ENCODE results near the gene SLC5A9.

SLC5A9 gene

DNA sequence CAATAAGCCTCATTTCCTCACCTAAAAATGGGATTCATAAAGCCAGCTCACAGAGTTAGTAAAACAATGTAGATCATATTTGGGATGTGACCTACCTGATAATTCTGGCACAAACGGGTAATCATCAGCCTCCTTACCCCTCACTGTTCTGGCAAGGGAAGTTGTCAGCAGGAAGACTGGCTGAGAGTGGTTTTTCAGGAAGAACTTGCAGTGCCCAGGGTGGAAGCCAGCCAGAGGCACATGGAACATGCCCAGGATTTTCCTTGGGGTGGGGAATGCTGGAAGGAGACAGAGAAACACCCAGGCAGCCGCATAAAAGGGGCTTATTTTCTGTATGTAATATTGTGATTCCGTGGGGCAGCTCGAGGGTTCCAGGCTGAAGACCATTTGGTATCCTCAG is 7.7 kb upstream of the SLC5A9 start:
- DNase-seq = no peak

DNA sequence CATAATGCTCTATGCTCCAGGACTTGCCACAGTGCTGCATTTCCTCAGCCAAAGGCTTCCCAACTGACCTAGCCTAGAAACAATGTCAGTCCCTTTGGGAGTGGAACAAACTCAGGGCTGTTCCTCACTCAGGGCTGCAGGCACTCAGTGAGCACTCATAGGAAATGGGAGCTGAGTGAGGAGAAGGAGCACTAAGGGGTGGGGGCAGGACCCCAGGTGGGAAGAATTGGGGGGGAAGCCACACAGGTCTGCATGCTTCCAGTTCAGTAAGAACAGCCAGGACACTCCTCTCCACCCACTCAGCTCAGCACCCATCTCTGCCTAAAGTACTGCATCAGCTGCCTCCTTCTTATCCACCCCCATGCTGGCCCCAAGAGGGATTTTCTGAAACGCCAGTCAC is 7.3 kb upstream of the SLC5A9 start:
- no peak for DNase-seq

GRCh38 chr1:48215889-48216288 is 6.6 kb upstream of the SLC5A9 start:
- DNase-seq = no peak

DNA sequence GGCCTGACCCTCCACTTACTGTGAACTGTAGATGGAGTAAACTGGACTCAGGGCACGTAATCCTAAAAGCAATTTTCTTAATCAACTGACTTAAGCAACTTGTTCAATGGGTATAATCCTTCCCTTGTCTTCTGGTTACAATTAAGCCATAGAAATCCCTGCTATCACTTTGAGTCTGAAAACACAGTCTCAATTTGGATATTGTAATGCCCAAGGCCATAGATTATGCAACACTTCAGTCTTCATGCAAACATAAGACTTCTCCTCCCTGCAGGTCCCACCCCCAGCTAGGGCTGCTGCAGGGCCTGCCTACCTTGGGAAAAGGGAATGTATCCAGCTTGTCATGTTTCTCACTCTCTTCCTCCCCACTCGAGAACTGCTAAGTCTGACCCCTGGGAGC is 6.2 kb upstream of the SLC5A9 start:
- DNase-seq = no peak

- DNase-seq = no peak
These were observed 5.6 kb upstream of the SLC5A9 start for GRCh38 chr1:48216941-48217340.

DNA sequence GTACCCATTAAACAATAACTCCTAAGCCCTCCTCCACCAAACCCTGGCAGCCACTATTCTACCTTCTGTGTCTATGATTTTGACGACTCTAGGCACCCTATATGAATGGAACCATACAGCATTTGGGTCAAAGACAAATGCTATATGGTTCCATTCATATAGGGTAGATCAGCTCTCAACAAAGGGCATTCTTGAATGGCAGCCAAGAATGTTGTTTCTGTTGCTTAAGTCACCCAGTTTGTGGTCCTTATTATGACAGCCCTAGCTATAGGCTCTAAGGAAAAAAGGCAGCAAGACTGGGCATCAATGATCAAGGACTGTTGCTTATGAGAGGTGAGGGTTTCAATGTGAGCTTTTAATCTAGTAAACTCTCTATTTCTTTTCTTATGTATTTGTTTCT is 4.7 kb upstream of the SLC5A9 start:
- DNase-seq = no peak

- no peak for DNase-seq
These were observed 2.7 kb upstream of the SLC5A9 start for GRCh38 chr1:48219803-48220202.

DNA sequence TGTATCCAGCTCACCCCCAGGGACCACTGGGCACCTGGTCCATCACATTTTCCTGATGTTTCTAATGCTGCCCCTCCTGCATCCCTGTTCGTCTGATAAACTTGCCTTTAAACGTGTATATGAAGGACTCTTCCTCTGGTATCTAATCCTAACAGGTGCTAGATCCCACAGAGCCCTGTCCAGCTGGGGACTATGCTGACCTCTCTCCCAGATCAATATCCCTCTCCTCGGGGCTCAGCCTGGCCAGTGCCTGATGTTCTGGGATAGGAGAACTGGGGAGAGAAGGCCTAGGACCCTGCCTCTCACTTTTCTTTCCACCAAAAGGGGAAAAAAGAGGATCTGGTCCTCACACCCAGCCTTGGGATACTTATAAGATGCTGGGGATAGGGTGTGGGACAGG is 1.4 kb upstream of the SLC5A9 start:
- no peak for DNase-seq

- DNase-seq = no peak
These were observed 859 bp upstream of the SLC5A9 start for GRCh38 chr1:48221657-48222056.

GRCh38 chr1:48223366-48224240 is 1.1 kb downstream of the SLC5A9 start:
- no peak for DNase-seq

DNA sequence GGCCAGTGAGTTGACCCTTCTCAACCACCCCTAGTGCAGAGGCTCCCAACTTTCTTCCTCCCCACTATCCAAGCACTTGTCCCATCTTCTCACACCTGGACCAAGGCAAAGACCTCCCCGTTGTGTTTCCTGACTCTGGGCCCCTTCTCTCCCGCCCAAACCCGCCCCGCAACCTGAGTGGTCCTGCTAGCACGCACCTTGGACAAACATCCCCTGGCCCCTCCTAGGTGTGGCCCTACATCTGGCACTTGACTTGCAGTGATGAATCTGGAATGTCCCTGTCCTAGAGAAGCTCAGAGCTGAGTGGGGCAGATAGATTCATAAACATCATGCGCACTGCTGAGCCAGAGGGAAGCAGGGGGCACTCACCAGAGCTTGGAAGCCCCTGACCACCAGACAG is 2.3 kb downstream of the SLC5A9 start:
- no peak for DNase-seq

DNA sequence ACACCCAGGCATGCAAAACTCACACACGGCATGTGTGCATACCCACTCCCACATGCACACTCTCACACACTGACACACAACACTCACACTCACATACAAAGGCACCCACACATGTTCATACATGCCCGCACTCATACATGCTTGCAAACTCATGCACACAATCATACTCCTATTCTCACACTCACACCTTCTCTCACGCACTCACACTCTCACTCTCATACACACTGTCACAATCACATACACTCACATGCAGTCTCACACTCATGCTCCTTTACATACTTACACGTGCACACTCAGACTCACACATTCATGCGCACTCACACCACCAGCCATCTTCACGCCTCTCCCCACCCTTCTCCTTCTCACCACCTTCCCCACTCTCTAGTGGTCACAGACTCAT is 3.1 kb downstream of the SLC5A9 start:
- no peak for DNase-seq

DNA sequence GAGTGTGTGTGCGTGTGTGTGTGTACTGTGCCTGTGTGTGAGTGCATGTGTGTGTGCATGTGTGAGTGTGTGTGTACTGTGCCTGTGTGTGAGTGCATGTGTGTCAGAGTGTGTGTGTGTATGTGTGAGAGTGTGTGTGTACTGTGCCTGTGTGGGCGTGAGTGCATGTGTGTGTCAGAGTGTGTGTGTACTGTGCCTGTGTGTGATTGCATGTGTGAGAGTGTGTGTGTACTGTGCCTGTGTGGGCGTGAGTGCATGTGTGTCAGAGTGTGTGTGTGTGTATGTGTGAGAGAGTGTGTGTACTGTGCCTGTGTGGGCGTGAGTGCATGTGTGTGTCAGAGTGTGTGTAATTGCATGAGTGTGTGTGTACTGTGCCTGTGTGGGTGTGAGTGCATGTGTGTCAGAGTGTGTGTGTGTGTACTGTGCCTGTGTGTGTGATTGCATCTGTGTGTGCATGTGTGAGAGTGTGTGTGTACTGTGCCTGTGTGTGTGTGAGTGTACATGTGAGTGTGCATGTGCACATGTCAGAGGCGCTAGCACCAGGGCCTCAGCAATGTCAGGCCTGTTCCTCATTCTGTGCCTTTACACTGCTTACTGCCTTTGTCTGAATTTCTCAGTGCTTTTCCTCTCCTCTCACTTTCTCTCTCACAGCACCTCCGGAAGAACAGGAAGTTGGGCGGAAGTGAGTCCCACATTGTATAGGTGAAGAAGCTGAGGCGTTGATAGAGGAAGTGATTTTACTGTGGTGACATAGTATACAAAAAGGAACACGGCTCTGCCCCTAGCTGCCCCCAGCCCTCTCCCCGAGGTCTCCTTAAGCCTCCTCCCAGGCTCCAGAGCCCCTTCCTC is 4.9 kb downstream of the SLC5A9 start:
- no peak for DNase-seq

DNA sequence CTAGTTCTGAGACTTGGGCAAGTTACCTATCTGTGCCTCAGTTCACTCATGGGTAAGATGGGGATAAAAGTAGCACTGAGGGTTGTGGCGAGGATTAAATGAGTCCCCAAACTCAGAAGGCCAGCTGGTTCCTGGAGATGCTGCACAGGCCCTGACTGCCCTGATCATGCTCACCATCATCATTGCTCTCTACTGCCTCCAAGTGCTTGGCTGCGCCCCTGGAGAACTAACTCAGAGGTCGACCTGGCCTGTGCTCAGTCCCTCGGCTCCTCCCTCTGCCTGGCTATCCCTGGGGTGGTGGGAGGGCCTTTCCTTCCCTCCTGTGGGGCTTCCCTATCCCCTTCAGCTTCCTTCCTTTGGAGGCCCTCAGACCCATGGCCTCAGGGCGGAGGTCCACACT is 5.6 kb downstream of the SLC5A9 start:
- peak in 1 of 2 experiments; percentile 50 for DNase-seq

GRCh38 chr1:48229317-48229716 is 6.8 kb downstream of the SLC5A9 start:
- DNase-seq = no peak

- no peak for DNase-seq
These were observed 7.7 kb downstream of the SLC5A9 start for GRCh38 chr1:48230236-48230635.

DNA sequence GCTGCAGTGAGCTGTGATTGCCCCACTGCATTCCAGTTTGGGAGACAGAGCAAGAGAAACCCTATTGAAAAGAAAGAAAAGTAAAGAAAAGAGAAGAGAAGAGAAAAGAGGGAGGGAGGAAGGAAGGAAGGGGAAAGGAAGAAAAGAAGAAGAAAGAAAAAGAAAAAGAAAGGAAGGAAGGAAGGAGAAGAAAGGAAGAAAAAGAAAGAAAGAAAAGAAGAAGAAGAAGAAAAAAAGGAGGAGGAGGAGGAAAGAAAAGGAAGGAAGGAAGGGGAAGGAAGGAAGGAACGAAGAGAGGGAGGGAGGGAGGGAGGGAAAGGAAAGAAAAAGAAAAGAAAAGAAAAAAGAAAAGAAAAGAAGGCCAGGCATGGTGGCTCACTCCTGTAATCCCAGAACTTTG is 10.2 kb downstream of the SLC5A9 start:
- DNase-seq = no peak

DNA sequence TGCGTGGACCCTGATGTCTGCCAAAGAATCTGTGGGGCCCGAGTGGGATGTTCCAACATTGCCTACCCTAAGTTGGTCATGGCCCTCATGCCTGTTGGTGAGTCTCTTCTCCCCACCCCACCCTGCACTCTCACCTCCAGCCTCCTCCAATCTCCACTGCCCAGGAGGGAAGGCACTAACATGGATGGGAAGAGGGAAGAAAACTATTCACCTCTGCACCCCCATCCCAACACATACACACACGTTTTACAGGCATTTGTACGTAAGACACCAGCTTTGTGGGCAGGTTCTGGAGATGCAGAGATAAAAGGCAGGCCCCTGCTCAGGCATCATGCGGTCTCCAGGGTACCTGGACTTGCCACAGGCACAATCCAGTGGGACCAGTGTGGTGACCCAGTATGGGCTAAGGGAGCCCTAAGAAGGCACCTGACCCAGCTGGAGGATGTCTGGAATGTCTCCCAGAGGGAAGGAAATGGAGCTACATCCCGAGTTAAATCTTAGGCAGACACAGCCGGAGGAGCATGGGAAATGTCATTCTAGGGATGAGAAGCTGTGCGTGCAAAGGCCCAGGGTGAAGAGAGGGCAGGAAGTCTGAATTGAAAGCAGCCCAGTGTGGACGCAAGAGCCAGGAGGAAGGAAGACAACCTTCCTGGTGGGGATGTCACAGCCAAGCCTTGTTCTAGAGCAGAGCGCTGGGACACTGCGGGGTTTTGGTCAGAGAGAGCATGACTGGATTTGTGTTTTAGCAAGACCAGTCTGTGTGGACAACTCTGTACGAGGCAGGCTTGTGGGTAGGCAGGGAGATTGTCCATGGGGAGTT is 11.4 kb downstream of the SLC5A9 start:
- no peak for DNase-seq

DNA sequence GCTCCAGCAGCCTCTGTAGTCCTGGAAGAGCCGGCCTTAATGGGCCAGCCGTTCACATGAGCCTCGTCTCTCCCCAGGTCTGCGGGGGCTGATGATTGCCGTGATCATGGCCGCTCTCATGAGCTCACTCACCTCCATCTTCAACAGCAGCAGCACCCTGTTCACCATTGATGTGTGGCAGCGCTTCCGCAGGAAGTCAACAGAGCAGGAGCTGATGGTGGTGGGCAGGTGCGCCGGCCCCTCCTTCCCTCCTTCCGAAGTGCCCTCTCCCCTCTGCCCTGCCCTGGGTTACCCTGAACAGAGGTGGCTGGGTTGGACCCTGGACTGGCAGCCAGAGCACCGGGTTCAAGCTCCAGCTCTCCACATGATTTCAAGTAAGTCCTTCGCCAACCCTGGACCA is 13.1 kb downstream of the SLC5A9 start:
- DNase-seq = no peak

DNA sequence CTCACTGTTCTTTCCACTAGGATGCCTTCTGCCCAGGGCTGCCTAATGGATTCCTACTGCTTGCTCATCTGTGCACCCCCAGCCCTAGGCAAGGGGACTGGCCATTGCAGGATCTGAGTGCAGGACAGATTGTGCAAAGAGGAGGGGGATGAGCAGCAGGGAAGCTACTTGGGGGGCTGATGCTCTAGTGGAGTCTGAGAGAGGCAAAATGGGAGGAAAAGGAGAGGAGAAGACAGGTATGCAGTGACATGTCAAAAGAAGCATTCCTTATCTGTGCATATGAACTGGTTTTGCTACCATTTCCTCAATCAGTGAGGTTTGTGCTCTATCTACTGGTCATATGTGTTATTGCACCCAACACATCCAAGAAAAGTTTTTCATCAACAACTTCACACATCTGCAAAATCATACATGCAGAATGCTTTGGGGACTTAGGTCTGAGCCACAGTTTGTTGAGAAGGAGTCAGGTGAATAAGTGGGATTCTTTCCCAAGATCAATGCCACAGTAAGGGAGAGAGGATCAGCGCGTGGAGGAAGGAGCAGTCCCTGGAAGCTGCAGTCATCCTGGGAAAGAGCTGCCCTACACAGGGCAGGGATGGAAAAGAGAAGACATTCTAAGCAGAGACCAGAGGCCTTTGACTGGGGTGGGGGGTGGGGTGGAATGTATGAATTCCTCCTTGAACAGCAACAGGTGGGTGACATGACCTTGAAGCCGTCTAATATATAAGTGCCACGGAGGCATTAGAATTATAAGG is 14.4 kb downstream of the SLC5A9 start:
- peak; percentile 14 to 50 for DNase-seq

DNA sequence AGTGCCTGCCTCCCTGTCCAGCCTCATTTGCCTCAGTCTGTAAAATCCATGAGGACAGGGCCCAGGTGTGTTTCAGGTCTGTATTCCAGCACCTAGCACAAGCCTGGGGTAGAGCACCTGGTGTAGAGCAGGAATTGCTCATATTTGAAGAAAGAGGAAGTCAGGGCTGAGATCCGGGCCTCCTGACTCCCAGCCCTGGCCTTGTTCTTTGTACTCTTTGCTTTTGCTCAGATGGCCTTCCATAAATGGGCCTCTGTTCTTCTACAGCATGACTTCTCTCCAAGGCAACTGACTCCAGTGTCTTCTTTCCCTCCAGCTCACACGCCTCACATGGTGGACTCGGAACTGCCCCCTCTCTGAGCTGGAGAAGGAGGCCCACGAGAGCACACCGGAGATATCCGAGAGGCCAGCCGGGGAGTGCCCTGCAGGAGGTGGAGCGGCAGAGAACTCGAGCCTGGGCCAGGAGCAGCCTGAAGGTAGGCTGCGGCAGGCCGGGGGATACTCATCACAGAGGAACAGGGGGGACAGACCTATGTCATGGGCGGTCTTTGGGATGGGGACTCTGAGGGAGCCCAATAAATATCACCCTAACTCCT is 19.7 kb downstream of the SLC5A9 start:
- no peak for DNase-seq

- no peak for DNase-seq
These were observed 22.6 kb downstream of the SLC5A9 start for GRCh38 chr1:48245106-48245505.

All from NCI-H526 (cell line).